ENCODE data around the gene MPRIP.
A peak's percentile ranks its signal among the peaks of the same experiment; 100 is the strongest.

MPRIP gene

GRCh38 chr17:17032131-17032692, 10.0 kb upstream of the MPRIP start:
- no peak for DNase-seq

- no peak for DNase-seq
Observed at GRCh38 chr17:17033466-17033865, 8.8 kb upstream of the MPRIP start.

GRCh38 chr17:17034026-17034425, 8.2 kb upstream of the MPRIP start:
- DNase-seq, result no peak

- DNase-seq, result no peak
Observed at GRCh38 chr17:17034496-17035075, 7.7 kb upstream of the MPRIP start.

- no peak for DNase-seq
Observed at GRCh38 chr17:17035490-17035889, 6.8 kb upstream of the MPRIP start.

GRCh38 chr17:17035920-17036523, 6.2 kb upstream of the MPRIP start:
- DNase-seq, result no peak

- no peak for DNase-seq
Observed at GRCh38 chr17:17036524-17036998, 5.7 kb upstream of the MPRIP start.

- no peak for DNase-seq
Observed at GRCh38 chr17:17039911-17040310, 2.3 kb upstream of the MPRIP start.

GRCh38 chr17:17041018-17041521, 1.2 kb upstream of the MPRIP start:
- DNase-seq, result no peak

GRCh38 chr17:17041571-17042383, 480 bp upstream of the MPRIP start:
- peak; percentile 98 for DNase-seq

GRCh38 chr17:17042851-17043460, 699 bp downstream of the MPRIP start:
- DNase-seq, result peak; percentile 22

GRCh38 chr17:17043461-17044271, 1.4 kb downstream of the MPRIP start:
- DNase-seq, result no peak

- DNase-seq, result no peak
Observed at GRCh38 chr17:17044846-17045561, 2.7 kb downstream of the MPRIP start.

- DNase-seq, result no peak
Observed at GRCh38 chr17:17048106-17048505, 5.8 kb downstream of the MPRIP start.

- DNase-seq, result no peak
Observed at GRCh38 chr17:17050346-17051345, 8.4 kb downstream of the MPRIP start.

- DNase-seq, result no peak
Observed at GRCh38 chr17:17051380-17051779, 9.1 kb downstream of the MPRIP start.

GRCh38 chr17:17051791-17052461, 9.7 kb downstream of the MPRIP start:
- DNase-seq, result no peak

- no peak for DNase-seq
Observed at GRCh38 chr17:17052462-17053221, 10.4 kb downstream of the MPRIP start.
